ENCODE results near the gene TRPM8.

Gene TRPM8

DNA sequence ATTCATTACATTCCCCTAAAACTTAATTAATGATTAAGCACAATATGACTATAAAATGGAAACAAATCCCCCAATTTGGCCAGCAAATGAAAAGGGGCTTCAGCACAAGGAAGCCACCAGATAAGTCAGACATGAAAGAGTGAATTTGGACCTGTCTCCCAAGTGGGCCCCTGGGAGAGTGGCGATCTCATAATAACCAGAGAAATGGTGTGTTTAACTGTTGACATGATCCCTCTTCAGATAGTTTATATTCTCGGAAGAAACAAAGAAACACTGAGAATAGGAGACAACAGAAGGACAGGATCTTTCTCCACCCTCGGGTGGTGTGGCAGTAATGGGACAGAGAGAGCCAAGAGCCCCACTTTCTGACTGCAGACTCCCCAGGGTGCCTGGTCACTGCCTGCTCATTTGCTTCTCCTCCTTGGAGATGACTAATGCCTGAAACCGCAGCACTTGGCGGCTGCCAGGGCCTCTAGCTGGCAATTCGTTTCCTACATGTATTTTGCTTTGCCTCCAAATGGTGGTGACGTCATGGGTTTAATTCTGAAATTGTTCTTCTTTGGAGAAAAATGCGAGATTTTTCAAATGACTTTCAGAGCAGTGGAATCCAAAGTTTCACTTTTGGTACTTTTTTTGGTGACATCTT, 86.9 kb downstream of the TRPM8 start:
- no peak for DNase-seq

DNA sequence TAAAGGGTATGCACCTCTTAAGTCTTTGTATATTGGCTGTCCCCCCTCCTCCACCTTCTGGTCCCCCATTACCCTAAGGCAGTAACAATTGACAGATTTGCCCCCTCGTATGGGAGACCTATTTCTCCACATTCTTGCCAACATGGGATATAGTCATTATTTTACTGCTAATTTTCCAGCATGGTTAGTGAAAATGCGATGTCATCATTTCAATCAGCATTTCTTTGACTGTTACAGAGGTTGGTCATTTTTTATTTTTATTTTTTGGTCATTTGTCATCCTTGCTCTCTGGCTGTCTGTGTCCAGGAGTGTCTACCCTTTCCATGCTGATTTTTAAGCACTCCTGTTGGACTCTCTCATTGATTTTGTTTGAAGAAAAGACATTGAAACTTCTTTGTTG, 88.0 kb downstream of the TRPM8 start:
- no peak for DNase-seq

DNA sequence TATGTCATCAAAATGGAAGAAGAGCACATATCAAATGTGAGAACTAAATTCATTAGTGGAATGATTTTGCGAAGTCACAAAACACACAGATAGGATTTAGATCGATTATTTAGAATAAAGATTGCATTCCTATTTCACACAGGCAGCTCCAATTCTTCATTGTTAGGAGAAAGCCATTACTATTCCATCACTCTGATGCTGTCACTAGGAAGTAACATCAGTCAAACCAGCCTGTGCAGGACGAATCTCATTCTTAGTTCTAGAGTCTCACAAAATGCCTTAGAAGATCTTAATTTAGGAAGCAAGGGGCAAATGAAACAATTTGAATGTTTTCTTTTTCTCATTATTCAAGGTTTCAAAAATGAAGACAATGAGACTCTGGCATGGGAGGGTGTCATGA, 89.3 kb downstream of the TRPM8 start:
- DNase-seq = no peak

DNA sequence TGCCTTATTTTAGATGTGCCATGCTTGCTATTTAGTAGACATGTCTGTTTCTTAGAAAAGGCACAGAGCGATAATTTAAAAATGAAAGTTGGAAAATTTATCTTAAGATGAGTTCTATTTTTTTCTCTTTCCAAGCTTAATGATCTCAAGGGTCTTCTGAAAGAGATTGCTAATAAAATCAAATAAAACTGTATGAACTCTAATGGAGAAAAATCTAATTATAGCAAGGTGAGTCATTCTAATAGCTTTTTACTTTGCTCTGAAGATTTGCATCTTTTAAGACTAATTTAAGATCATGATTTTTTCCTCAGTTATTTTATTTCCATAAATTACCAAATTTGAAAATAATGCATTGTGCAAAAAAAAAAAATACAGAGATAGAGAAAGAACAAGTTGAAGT, 97.3 kb downstream of the TRPM8 start:
- no peak for DNase-seq

DNA sequence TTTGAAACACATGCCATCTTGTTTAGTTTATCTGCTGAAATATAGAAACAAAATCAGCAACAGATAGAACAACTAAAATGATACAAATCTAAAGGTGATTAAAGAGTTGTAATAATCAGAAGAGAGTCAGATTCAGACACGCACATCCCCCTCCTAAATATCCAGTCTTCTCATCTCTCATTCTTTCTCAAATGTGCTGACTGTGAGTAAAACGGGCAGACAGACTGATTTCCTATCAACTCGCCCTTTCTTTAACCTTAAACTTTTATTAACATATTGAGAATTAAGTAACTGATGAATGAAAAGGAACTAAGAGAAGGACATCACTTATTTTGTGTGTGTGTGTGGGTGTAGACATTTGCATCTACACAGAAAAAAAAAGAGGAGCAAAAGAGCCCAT, 98.7 kb downstream of the TRPM8 start:
- no peak for DNase-seq

DNA sequence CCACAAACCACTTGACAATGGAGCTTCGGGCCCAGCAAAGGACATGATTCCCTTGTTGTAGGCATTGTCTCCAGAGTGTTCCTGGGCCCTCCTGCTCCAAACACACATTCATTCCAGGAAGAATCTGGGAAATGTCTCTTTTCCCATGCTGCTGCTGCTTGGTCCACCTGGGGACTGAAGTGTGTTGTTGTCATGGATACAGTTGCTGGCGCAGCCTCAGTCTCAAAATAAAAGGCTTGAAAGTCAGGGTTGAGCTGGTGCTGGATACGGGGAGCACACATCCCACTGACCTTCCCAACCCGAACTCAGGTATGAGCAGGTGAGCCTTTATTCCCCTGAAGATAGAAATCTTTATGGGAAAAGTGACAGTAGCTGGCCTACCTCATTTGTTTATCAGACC, 102.7 kb downstream of the TRPM8 start:
- no peak for DNase-seq

DNA sequence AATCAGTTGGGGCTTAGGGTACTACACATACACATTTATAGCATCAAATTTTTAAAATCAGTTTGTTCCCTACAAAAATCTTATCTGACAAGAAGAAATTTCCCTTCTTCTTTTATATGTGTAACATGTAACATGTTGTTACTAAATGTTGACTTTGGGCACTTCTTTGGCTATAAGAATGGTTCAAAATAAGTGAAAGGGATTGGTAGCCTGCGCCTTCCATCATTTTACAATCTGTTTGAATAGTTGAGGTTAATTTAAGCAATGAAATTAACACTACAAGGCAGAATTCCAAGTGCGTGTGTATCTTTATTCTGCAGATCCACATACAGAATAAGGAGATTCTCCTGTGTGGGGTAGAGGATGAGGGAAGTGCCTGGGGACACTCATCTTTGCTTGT, 103.2 kb downstream of the TRPM8 start:
- no peak for DNase-seq

DNA sequence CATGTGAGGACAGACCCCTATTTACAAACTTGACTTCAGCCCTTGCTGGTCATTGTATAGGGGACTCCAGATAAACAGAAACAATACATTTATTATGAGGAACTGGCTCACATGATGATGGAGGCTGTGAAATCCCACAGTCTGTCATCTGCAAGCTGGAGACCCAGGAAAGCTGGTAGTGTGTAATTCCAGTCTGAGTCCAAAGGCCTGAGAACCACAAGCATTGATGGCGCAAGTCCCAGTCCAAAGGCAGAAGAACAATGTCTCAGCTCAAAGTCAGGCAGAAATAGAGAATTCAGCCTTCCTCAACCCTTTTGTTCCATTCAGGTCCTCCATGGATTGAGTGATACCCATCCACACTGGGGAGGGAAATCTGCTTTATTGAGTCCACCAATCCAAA, 105.3 kb downstream of the TRPM8 start:
- no peak for DNase-seq

DNA sequence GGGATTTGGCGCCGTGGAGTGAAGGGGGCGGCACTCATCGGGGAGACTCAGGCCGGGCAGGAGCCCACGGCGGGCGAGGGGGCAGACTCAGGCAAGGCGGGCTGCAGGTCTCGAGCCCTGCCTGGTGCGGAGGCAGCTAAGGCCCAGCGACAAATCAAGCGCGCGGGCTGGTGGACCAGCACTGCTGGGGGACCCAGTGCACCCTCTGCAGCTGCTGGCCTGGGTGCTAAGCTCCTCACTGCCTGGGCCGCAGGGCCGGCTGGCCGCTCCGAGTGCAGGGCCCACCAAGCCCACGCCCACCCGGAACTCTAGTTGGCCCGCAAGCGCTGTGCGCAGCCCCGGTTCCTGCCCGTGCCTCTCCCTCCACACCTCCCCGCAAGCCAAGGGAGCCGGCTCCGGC, 107.1 kb downstream of the TRPM8 start:
- DNase-seq = no peak

DNA sequence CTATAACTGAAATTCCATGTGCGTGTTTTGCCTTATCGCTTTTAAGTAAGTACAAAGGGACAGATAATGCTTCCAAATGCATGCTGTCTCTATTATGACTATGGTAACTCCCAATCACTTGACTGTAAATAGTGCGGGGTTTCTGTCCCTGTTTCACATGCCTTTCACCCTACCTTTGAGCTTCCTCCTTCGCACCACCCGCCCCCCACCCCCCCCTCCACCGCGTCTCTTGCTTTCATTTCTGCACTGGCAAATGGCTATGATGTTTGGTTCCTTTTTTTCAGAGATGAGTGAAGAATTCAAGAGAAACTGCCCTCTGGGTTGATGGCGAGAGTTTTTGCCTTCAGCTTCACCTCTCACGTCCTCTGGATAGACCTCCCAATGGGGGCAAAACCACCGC, 108.3 kb downstream of the TRPM8 start:
- no peak for DNase-seq

DNA sequence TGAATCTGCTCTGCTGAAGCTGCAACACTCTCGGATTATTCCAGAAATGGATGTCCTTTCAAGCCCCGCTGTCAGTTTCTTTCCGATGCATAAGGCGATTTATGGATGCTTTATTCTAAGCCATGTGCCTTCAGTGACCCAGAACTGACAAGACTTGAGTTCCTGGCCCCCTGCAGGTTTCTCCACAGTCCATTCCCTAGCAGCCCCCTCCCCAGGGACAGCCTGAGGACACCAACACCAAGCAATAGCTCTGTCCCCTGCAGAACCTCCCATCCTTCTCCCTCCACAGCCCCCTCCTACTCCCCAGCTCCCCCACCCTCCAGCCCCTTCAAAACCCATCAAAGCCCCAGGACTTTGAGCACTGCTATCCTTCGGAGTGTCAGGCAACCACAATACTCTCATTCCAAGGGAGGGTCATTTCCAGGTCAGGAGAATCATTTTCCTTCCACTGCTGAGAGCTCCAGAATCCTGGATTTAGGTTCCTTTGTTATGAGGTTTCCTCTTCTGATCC, 108.8 kb downstream of the TRPM8 start:
- DNase-seq = no peak

DNA sequence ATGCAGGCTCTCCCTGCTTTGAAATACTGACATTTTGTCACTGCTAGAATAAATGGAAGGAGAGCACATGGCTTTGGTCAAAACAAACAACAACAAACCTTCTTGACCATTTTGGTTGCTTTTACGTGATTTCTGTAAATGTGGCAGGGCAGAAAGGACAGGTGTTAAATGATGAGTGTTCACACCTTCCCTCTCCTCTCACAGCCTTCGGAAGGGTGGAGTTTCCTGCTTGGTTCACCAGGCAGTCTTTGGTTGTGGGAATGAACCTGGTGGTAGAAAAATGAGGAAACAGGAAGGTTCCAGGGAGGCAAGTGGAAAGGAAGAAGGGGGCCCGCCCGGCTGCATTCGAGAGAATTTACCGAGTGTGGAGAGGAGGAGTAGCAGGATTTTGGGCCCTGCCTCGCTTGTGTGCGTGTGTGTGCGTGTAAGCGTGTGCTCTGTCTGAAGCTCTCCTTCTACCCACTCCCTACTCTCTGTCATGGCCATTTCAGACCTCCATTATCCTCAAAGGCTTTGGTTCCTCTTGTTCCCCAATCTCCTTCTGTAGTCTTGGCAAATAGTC, 109.6 kb downstream of the TRPM8 start:
- no peak for DNase-seq

DNA sequence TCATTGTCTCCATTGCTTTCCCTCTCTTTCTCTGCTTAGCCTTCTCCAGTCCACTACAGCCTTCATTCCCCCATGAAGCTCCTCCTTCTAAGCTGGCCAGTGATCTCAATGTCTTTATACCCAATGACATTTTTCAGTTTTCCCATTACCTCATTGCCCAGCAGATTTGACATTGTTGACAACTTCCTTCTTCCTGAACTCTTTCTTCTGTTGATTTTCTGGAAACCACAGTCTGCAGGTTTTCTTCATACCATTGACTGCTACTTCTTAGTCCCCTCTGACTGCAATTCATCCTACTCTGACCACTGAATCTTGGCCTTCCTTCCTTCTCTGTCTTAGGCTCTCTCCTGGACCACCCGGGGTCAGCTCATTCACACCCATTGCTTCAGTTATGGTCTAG, 110.5 kb downstream of the TRPM8 start:
- DNase-seq = no peak

DNA sequence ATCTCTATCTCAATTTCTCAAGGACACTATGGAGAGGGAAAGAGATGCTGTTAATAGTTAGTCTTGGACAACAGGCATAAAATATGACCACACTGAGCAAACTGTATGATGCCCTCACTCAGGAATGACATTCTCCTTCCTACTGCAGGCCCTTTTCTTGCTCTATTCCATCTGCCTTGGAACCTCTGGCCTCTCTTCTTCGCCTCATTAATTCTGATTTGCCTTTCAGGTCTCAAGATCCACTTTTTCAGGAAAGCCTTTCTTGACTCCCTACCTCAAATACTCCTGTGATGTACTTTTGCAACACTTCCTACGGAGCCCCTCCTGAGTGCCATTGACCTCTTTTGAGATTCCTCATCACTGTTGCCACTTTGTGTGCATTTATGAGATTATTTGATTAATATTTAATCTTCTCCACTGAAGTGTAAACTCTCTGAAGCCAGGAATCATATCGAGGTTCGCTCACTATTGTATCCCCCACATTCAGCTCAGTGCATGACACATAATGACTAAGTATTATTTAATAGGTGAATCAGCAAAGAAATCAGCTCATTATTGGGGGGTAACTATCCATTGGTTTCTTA, 112.1 kb downstream of the TRPM8 start:
- peak in 1 of 2 experiments; percentile 11 for DNase-seq

DNA sequence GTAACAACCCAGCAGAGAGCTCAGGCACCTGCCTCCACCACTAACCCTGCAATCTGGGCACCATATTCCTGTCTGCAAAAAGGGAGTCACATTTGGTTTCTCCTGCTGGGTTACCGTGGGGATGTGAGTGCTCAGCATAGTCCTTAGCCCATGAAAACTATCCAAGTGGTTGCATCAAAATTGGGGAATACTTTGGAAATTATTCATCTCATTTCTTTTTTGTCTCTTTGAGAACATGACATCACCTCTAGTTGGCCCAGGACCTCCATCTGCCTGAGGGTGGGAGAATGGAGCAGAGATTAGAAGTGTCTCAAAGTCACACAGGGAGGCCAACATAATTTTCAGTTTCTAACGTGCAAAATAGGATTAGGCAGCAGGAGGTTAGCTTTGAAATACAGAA, 114.0 kb downstream of the TRPM8 start:
- no peak for DNase-seq

DNA sequence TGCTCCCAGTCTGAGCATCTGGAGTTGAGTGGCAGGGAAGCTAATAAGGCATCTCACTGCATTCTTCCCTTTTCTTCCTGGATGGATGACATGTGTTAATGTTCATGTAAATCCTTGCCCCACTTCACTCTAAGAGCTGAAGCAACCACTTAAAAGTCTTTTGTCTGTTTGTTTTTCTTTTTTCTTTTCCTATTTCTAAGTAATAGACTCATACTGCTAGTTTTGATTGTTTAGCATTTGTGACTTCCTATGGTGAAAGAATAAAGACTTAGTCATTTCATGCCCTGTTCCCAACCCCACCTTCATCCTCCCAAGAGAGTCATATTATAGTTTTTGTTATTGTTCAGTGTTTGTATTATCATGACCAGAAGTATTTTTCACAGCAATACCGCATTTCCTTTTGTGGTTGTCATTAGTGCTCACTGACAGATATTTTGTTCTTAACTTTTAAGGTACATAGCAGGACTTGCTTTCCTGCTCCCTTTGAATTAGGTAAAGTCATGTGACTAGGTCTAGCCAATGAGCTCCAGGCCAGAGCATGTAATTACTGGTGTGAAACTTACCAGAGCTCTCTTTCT, 115.2 kb downstream of the TRPM8 start:
- no peak for DNase-seq

DNA sequence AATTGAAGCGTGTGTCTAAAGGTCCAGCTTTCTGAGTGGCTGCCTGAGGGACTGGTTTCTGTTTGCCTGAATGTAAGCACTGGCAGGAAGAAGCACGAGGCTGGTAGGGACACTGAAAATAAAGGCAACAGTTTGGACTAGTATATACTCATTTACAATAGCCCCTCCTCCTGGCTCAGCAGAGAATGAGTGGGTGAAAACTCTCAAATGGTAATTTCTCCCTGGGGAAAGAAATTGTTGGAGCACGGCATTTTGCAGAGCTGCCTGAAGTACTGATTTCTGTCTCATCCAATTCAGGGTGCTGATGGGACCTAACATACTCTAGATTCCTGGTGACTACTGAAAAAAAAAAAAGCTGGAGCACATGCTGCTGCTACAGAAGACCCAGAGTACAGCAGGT, 116.0 kb downstream of the TRPM8 start:
- DNase-seq = no peak

DNA sequence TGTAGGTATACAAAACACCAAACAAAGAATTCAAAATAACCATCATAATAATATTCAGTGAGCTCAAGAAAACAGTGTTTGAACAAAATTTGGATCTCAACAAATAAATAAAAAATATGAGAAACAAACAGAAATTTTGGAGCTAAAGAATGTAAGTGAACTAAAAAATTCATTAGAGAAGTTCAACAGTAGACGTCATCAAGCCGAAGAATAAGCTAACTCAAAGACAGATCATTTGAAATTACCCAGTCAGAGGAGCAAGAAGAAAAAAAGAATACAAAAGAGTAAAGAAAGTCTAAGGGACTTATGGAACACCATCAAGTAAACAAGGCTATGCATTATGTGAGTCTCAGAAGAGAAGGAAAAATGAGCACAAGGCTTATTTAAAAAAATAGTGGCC, 116.7 kb downstream of the TRPM8 start:
- no peak for DNase-seq

DNA sequence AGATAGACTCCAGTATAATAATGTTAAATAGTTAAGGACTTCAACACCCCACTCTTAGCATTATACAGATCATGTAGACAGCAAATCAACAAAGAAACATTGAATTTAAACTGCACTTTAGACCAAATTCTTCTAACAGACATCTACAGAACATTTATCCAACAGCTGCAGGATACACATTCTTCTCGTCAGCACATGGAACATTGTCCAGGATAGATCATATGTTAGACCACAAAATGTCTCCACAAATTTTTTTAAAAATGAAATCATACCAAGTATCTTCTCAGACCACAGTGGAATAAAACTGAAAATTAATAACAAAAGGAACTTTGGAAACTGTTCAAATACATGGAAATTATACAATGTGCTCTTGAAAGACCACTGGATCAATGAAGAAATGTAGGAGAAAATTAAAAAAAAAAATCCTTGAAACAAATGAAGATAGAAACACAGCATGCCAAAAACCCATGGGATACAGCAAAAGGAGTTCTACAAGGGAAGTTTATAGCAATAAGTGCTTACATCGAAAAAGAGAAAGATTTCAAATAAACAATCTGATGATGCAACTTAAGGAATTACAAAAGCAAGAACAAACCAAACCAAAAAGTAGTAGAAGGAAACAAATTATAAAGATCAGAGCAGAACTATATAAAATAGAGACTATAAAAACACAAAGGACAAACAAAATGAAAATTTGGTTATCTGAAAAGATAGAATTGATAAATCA, 121.1 kb downstream of the TRPM8 start:
- no peak for DNase-seq

DNA sequence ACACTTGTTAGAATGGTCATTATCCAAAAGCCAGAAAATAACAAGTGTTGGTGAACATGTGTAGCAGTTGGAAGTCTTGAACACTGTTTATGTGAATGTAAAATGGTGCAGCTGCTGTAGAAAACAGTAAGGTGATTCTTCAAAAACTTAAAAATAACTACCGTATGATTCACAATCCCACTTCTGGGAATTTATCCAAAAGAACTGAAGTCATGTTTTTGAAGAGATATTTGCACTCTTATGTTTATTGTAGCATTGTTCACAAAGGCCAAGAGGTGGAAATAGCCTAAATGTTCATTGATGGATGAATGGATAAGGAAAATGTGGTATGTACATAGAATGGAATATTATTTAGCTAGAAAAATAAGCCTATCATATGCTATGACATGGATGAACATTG, 127.0 kb downstream of the TRPM8 start:
- no peak for DNase-seq

DNA sequence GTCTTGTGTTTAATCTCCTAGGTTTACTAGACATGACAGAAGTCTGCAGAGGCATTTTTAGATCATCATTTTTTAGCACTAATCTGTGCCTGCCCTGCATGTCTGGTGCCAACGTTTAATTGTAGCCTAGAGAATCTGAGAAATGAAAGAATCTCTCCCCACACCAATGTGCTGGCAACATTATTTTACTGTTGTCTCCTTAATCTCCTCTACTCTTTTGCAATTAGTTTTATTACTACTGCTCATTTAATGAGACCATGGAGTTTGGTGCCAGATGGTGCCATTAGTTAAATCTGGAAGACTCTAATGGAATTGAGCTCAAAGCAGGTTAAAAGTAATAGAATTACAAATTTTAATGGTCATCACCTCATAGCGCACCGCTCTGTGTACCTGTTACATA, 129.3 kb downstream of the TRPM8 start:
- no peak for DNase-seq

DNA sequence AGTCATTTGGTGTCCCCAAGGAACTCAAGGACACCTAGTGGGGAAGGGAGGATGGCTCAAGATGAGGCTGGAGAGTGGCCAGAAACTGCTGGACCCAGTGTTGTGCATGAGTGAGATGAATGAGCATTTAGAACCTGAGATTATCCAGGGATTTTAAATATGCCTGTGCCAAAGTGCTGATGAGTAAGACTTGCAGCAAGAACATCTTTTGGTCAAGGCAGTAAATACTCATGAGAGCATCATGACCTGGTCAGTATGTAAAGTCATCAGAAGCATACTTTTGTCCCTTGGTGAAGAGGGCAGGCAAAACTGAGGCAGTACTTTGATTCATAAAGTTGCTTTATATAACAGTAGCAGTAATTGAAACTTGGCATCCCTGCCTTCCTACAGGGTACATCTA, 130.2 kb downstream of the TRPM8 start:
- DNase-seq = no peak

DNA sequence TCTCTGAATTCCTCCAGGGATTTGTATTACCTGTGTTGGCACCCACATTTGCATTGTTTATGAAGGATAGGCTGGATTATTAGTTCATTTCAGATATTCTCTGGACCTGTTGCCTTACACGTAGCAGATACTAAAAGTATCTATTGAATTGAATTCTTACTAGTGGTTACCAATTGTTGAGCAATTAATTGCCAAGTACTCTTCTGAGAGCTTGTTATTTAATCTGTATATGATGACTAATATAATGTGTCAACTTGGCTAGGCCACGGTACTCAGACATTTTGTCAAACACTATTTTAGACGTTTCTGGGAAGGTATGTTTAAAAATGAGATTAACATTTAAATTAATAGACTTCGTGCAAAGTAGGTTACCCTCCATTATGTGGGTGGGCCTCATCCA, 130.9 kb downstream of the TRPM8 start:
- DNase-seq = no peak

All from Kasumi-1 (cell line).